Mucosa of descending colon (tissue), 3 donors: ENCODE data around the gene CNTLN. TPM values are rescaled to one million over a fixed set of nuclear protein-coding genes. Genes with fewer than 3 reads are reported as not detected.
A peak's percentile ranks its signal among the peaks of the same experiment; 100 is the strongest.

Experiments used
- ATAC-seq: fragments of 200-7000 bp; cut with Tn5 transposase; one replicate; pipeline ENCODE4 v1.9.1; 2020; ENCODE audit warnings: mild to moderate bottlenecking, moderate library complexity
- DNase-seq, 3 donors: peaks; one replicate each; pipeline ENCODE4 v3.0.0-alpha.2; 2020
- H3K36me3 ChIP-seq: fragments of 200-600 bp; one replicate; pipeline ENCODE4 v1.8.0; 2021; ENCODE audit warnings: low read depth, mild to moderate bottlenecking
- H3K4me1 ChIP-seq: fragments of 200-600 bp; one replicate; pipeline ENCODE4 v1.8.0; 2021; ENCODE audit warnings: low read depth, mild to moderate bottlenecking
- H3K4me3 ChIP-seq: fragments of 200-600 bp; one replicate; pipeline ENCODE4 v1.8.0; 2021; ENCODE audit warnings: mild to moderate bottlenecking
- H3K9me3 ChIP-seq: fragments of 200-600 bp; one replicate; pipeline ENCODE4 v1.8.0; 2021; ENCODE audit warnings: mild to moderate bottlenecking
- intact Hi-C, 2 donors: fragments of 100-400 bp; cut with DNase I in 1 of 2; cut with micrococcal nuclease in 1 of 2; formaldehyde crosslinking; loops; one replicate each; pipeline versions ENCODE4 v1.11.0 to v1.11.1; 2022; cut with DNase I, micrococcal nuclease
- total RNA-seq, 3 donors: library from RNA; stranded (reverse); fragmentation: NEBNext Ultra II Directional in 2 of 3; extraction: Animal tissue kit (Norgen Biotek cat#: 25700) in 2 of 3; gene quantifications; one replicate each; pipeline versions ENCODE4 v1.2.1 to v1.2.4, GENCODE V29; 2021 to 2023
- TF ChIP-seq, protein P1 (sequence below): fragments of 200-600 bp; IDR thresholded peaks from one replicate; pipeline ENCODE4 v1.8.0; 2022; ENCODE audit warnings: antibody characterized with exemption, mild to moderate bottlenecking
- donor health status: DM: no; HTN: no; CAD: no; lungs with moderate emphysema.
- donor health status: DM: no; HTN: no; CAD: no.
- donor health status: DM: no; HTN: yes; CAD: no.

The CNTLN gene
- total RNA-seq, 3 donors from 2014 or later, result 1.5 to 9.8 (median 4.1) TPM

- ATAC-seq (peak; percentile 69), DNase-seq (peak; percentile 29 to 51 (median 44))
- TF ChIP-seq, protein P1, sequence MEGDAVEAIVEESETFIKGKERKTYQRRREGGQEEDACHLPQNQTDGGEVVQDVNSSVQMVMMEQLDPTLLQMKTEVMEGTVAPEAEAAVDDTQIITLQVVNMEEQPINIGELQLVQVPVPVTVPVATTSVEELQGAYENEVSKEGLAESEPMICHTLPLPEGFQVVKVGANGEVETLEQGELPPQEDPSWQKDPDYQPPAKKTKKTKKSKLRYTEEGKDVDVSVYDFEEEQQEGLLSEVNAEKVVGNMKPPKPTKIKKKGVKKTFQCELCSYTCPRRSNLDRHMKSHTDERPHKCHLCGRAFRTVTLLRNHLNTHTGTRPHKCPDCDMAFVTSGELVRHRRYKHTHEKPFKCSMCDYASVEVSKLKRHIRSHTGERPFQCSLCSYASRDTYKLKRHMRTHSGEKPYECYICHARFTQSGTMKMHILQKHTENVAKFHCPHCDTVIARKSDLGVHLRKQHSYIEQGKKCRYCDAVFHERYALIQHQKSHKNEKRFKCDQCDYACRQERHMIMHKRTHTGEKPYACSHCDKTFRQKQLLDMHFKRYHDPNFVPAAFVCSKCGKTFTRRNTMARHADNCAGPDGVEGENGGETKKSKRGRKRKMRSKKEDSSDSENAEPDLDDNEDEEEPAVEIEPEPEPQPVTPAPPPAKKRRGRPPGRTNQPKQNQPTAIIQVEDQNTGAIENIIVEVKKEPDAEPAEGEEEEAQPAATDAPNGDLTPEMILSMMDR, result no peak
- Histone ChIP-seq H3K4me1 (peaks cover 6% of the 10 kb centered on the region), H3K36me3 (no peaks in the 10 kb centered on the region), H3K9me3 (no peaks in the 10 kb centered on the region), H3K4me3 (peak overlapping the region; percentile 46)
- intact Hi-C loops, result no loop called here
Observed at GRCh38 chr9:17135295-17136160, 688 bp downstream of the CNTLN start.

- Histone ChIP-seq H3K4me1 (peaks cover 6% of the 10 kb centered on the region), H3K36me3 (no peaks in the 10 kb centered on the region), H3K9me3 (no peaks in the 10 kb centered on the region), H3K4me3 (no peak overlapping the region)
- TF ChIP-seq, protein P1, result no peak
- ATAC-seq, result no peak
- intact Hi-C loops, result no loop called here
- DNase-seq, result no peak
Observed at GRCh38 chr9:17137566-17137965, 2.7 kb downstream of the CNTLN start.

DNA sequence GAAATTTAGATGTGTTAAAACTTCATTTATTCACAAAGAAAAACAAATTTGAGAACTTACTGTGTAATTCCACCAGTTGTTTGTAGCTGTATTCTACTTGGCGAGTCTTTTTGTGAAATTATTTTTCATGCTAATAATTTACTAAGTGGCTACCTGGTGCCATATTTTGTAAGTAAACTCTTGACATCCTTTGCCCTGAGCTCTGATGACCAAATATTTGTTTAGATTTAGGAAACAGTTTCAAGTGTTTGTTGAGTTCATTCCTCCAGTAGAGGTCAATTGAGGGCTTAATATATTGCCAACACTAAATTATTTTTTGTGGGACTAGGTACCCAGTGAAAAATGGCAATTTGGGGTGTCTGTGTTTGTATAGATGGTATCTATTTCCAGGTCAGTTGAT lies 3.7 kb downstream of the CNTLN start:
- no peak for DNase-seq
- TF ChIP-seq, protein P1, result no peak
- Histone ChIP-seq H3K4me3 (no peak overlapping the region), H3K4me1 (peaks cover 6% of the 10 kb centered on the region), H3K36me3 (no peaks in the 10 kb centered on the region), H3K9me3 (no peaks in the 10 kb centered on the region)
- intact Hi-C loops, result no loop called here
- ATAC-seq, result no peak

DNA sequence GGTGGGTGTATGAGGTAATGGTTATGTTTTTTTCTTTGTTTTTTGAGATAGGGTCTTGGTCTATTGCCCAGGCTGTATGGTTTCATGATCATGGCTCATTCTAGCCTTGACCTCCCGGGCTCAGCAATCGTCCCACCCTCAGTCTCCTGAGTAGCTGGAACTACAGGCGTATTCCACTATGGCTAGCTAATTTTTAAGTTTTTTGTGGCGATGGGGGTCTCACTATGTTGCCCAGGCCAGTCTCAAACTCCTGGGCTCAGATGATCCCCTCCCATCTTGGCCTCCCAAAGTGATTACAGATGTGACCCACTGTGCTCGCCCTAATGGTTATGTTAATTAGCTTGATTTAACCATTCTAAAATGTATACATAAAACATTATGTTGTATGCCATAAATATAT lies 5.6 kb downstream of the CNTLN start:
- DNase-seq (no peak), ATAC-seq (no peak)
- TF ChIP-seq, protein P1, result no peak

GRCh38 chr9:17148324-17148723 lies 13.5 kb downstream of the CNTLN start:
- no peaks in the 10 kb centered on the region for H3K4me1 ChIP-seq
- no peaks in the 10 kb centered on the region for H3K36me3 ChIP-seq
- no peak for ATAC-seq
- intact Hi-C loops, result no loop called here
- TF ChIP-seq, protein P1, result no peak
- no peak for DNase-seq
- no peak overlapping the region for H3K4me3 ChIP-seq
- H3K9me3 ChIP-seq, result no peaks in the 10 kb centered on the region

More for the DNA sequence above, 5.6 kb downstream of the CNTLN start:
- Histone ChIP-seq H3K4me1 (peaks cover 4% of the 10 kb centered on the region), H3K4me3 (no peak overlapping the region), H3K9me3 (no peaks in the 10 kb centered on the region), H3K36me3 (no peaks in the 10 kb centered on the region)
- intact Hi-C loops, result no loop called here
